H9 (cell line): Measurements from ENCODE around the gene C1QTNF7. TPM values are rescaled to one million over a fixed set of nuclear protein-coding genes. Genes with fewer than 3 reads are reported as not detected.

Experiments used
- DNase-seq: peaks from one replicate; pipeline ENCODE4 v3.0.0-alpha.2; 2017
- H2AFZ ChIP-seq: one replicate; pipeline ENCODE4 v1.6.1; 2013; ENCODE audit warnings: mild to moderate bottlenecking, low read length, control low read depth, moderate library complexity
- H2AK5ac ChIP-seq: 2 replicates; pipeline ENCODE4 v1.6.1; 2013; ENCODE audit warnings: low read length, control low read depth, mixed read lengths; ENCODE audit not compliant: insufficient read length
- H2BK120ac ChIP-seq: one replicate; pipeline ENCODE4 v1.6.1; 2013; ENCODE audit warnings: low read depth, mild to moderate bottlenecking, low read length, control low read depth, inconsistent platforms; ENCODE audit not compliant: poor library complexity, severe bottlenecking
- H2BK12ac ChIP-seq: 2 replicates; pipeline ENCODE4 v1.6.1; 2013; ENCODE audit warnings: low read length, control low read depth, mixed read lengths, low read depth; ENCODE audit not compliant: insufficient read length
- H2BK15ac ChIP-seq: 2 replicates; pipeline ENCODE4 v1.6.1; 2013; ENCODE audit warnings: low read depth, low read length, control low read depth
- H2BK20ac ChIP-seq: one replicate; pipeline ENCODE4 v1.6.1; 2013; ENCODE audit warnings: low read depth, mild to moderate bottlenecking, low read length, control low read depth, inconsistent platforms; ENCODE audit not compliant: poor library complexity, severe bottlenecking
- H2BK5ac ChIP-seq: 2 replicates; pipeline ENCODE4 v1.6.1; 2013; ENCODE audit warnings: low read length, control low read depth, mixed read lengths; ENCODE audit not compliant: insufficient read length
- H3K14ac ChIP-seq: 2 replicates; pipeline ENCODE4 v1.6.1; 2013; ENCODE audit warnings: low read length, control low read depth; ENCODE audit not compliant: insufficient read depth
- H3K18ac ChIP-seq: 2 replicates; pipeline ENCODE4 v1.6.1; 2013; ENCODE audit warnings: low read depth, mild to moderate bottlenecking, mixed read lengths, low read length, control low read depth; ENCODE audit not compliant: insufficient read length
- H3K23ac ChIP-seq: 2 replicates; pipeline ENCODE4 v1.6.1; 2013; ENCODE audit warnings: low read length, control low read depth, mixed read lengths, low read depth; ENCODE audit not compliant: insufficient read length
- H3K23me2 ChIP-seq: 2 replicates; pipeline ENCODE4 v1.6.1; 2013; ENCODE audit warnings: low read depth, mild to moderate bottlenecking, mixed read lengths, low read length, control low read depth; ENCODE audit not compliant: insufficient read length, poor library complexity, severe bottlenecking
- H3K27ac ChIP-seq: 2 replicates; pipeline ENCODE4 v1.5.1; 2013; ENCODE audit warnings: low read length, control low read depth, mixed read lengths, low read depth; ENCODE audit not compliant: insufficient read length
- H3K27me3 ChIP-seq: 2 replicates; pipeline ENCODE4 v1.6.1; 2013; ENCODE audit warnings: low read length, control low read depth, inconsistent platforms; ENCODE audit not compliant: insufficient read depth
- H3K4ac ChIP-seq: 2 replicates; pipeline ENCODE4 v1.6.1; 2013; ENCODE audit warnings: low read depth, mild to moderate bottlenecking, control low read depth, inconsistent platforms, low read length, moderate library complexity
- H3K4me1 ChIP-seq: 2 replicates; pipeline ENCODE4 v1.6.1; 2013; ENCODE audit warnings: low read length, control low read depth, inconsistent platforms; ENCODE audit not compliant: insufficient read depth
- H3K4me2 ChIP-seq: 2 replicates; pipeline ENCODE4 v1.6.1; 2013; ENCODE audit warnings: low read length, control low read depth, mixed read lengths; ENCODE audit not compliant: insufficient read length, insufficient read depth
- H3K56ac ChIP-seq: 2 replicates; pipeline ENCODE4 v1.6.1; 2013; ENCODE audit warnings: low read depth, mild to moderate bottlenecking, mixed read lengths, low read length, control low read depth; ENCODE audit not compliant: insufficient read length
- H3K79me1 ChIP-seq: 2 replicates; pipeline ENCODE4 v1.6.1; 2013; ENCODE audit warnings: low read depth, mild to moderate bottlenecking, moderate library complexity, low read length, control low read depth, inconsistent platforms; ENCODE audit not compliant: insufficient read depth, poor library complexity, severe bottlenecking
- H3K79me2 ChIP-seq: 2 replicates; pipeline ENCODE4 v1.6.1; 2013; ENCODE audit warnings: low read length, control low read depth, inconsistent platforms; ENCODE audit not compliant: insufficient read depth
- H3K9ac ChIP-seq: 2 replicates; pipeline ENCODE4 v1.6.1; 2013; ENCODE audit warnings: low read length, control low read depth, mixed read lengths; ENCODE audit not compliant: insufficient read length; ENCODE audit errors: extremely low read depth
- H3K9me3 ChIP-seq: one replicate; pipeline ENCODE4 v1.6.1; 2013; ENCODE audit warnings: low read depth, low read length, inconsistent platforms; ENCODE audit not compliant: control insufficient read depth
- H3T11ph ChIP-seq: one replicate; pipeline ENCODE4 v1.6.1; 2013; ENCODE audit warnings: mild to moderate bottlenecking, low read length, control low read depth, inconsistent platforms
- H4K20me1 ChIP-seq: one replicate; pipeline ENCODE4 v1.6.1; 2013; ENCODE audit not compliant: control insufficient read depth, insufficient read length, insufficient read depth
- H4K5ac ChIP-seq: 2 replicates; pipeline ENCODE4 v1.6.1; 2013; ENCODE audit warnings: low read depth, mild to moderate bottlenecking, mixed read lengths, low read length, control low read depth; ENCODE audit not compliant: insufficient read length
- H4K8ac ChIP-seq: replicated peaks from 2 replicates; pipeline ENCODE4 v1.6.1; 2013; ENCODE audit warnings: low read length, control low read depth, mixed read lengths, low read depth; ENCODE audit not compliant: insufficient read length
- H4K91ac ChIP-seq: 2 replicates; pipeline ENCODE4 v1.6.1; 2013; ENCODE audit warnings: low read depth, mild to moderate bottlenecking, moderate library complexity, mixed read lengths, low read length, control low read depth; ENCODE audit not compliant: insufficient read length
- H3K27ac Mint-ChIP-seq, 3 experiments: 2 replicates in 2 of 3; 3 replicates in 1 of 3; pipeline ENCODE4 v1.8.0; 2020 to 2021; ENCODE audit warnings: mixed read lengths in 3 of 3, mild to moderate bottlenecking in 1 of 3, moderate library complexity in 1 of 3
- H3K27me3 Mint-ChIP-seq: 2 replicates; pipeline ENCODE4 v1.8.0; 2021; ENCODE audit warnings: low read depth, mild to moderate bottlenecking, moderate library complexity, mixed read lengths
- H3K36me3 Mint-ChIP-seq, 3 experiments: 2 replicates in 2 of 3; 3 replicates in 1 of 3; pipeline ENCODE4 v1.8.0; 2020 to 2021; ENCODE audit warnings: low read depth in 3 of 3, mixed read lengths in 3 of 3; ENCODE audit not compliant: insufficient read depth in 1 of 3
- H3K4me1 Mint-ChIP-seq, 2 experiments: 2 replicates each; pipeline ENCODE4 v1.8.0; 2020; ENCODE audit warnings: mixed read lengths in 2 of 2
- H3K4me3 Mint-ChIP-seq, 2 experiments: 2 replicates in 1 of 2; 3 replicates in 1 of 2; pipeline ENCODE4 v1.8.0; 2020 to 2021; ENCODE audit warnings: mild to moderate bottlenecking in 2 of 2, mixed read lengths in 2 of 2, moderate library complexity in 1 of 2
- H3K9me3 Mint-ChIP-seq, 2 experiments: 2 replicates in 1 of 2; 3 replicates in 1 of 2; pipeline ENCODE4 v1.8.0; 2020; ENCODE audit warnings: mild to moderate bottlenecking in 2 of 2, mixed read lengths in 2 of 2, moderate library complexity in 1 of 2
- WGBS: extraction: QIAGEN DNeasy Blood & Tissue Kit; methylation state at CpG from one replicate; pipeline ENCODE4 v1.1.7; 2013; ENCODE audit warnings: missing lambda C conversion rate, low lambda C conversion rate, mixed read lengths; ENCODE audit not compliant: insufficient read length; ENCODE audit errors: extremely low coverage; 5-methylcytosine and 5-hydroxymethylcytosine counted together
- total RNA-seq: library from RNA; stranded (reverse); gene quantifications from 2 replicates; pipeline ENCODE4 v1.2.1, GENCODE V29; 2021
- TF ChIP-seq, protein P1 (sequence below): fragments of 200-600 bp; sonication (generic); conservative IDR thresholded peaks from 3 replicates; pipeline ENCODE4 v1.8.0; 2021; ENCODE audit warnings: antibody characterized with exemption, mild to moderate bottlenecking

The C1QTNF7 gene
- total RNA-seq, 1 experiment from 2014 or later, result not detected

DNA sequence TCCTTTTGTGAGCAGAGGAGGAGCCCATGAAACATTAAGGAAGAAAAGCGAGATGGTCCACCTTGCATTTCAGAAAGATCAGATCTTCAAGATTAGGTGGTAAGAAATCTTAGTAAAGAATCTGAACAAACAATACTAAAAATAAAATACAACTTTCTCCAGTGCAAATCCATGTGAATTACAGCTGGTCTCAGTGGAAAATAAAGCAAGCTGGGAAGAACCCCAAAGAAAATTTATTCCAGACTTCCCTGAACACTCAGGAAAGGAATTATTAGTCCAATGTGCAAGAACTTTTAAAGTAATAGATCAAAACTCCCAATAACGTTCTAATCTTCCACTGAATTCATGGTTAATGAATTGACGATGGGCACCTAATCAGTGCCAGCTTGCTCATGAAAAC, 37.3 kb upstream of the C1QTNF7 start:
- no peak overlapping the region for H4K91ac ChIP-seq
- H3K56ac ChIP-seq, result no peak overlapping the region
- H3K27ac ChIP-seq, result no peak overlapping the region
- H3K9ac ChIP-seq, result no peak overlapping the region
- no peak overlapping the region for H2BK15ac ChIP-seq
- Mint-ChIP-seq H3K36me3 (no peaks in the 10 kb centered on the region; a peak in 1 of 7 replicates), H3K27me3 (no peaks in the 10 kb centered on the region), H3K4me1 (peaks cover 5 to 6% of the 10 kb centered on the region in 2 experiments), H3K27ac (no peak overlapping the region), H3K9me3 (no peaks in the 10 kb centered on the region), H3K4me3 (no peak overlapping the region)
- no peak overlapping the region for H2BK20ac ChIP-seq
- no peak overlapping the region for H2BK12ac ChIP-seq
- H4K8ac ChIP-seq, result no peak overlapping the region
- H3K23ac ChIP-seq, result no peak overlapping the region
- TF ChIP-seq, protein P1, sequence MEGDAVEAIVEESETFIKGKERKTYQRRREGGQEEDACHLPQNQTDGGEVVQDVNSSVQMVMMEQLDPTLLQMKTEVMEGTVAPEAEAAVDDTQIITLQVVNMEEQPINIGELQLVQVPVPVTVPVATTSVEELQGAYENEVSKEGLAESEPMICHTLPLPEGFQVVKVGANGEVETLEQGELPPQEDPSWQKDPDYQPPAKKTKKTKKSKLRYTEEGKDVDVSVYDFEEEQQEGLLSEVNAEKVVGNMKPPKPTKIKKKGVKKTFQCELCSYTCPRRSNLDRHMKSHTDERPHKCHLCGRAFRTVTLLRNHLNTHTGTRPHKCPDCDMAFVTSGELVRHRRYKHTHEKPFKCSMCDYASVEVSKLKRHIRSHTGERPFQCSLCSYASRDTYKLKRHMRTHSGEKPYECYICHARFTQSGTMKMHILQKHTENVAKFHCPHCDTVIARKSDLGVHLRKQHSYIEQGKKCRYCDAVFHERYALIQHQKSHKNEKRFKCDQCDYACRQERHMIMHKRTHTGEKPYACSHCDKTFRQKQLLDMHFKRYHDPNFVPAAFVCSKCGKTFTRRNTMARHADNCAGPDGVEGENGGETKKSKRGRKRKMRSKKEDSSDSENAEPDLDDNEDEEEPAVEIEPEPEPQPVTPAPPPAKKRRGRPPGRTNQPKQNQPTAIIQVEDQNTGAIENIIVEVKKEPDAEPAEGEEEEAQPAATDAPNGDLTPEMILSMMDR, result no peak
- no peak overlapping the region for H4K5ac ChIP-seq
- no peaks in the 10 kb centered on the region for H3K4me1 ChIP-seq
- no peak for DNase-seq
- no peak overlapping the region for H2AK5ac ChIP-seq
- H3K27me3 ChIP-seq, result no peaks in the 10 kb centered on the region
- no peak overlapping the region for H3K14ac ChIP-seq
- H3K4me2 ChIP-seq, result no peak overlapping the region
- H3K4ac ChIP-seq, result no peak overlapping the region
- H3K9me3 ChIP-seq, result no peaks in the 10 kb centered on the region
- WGBS, result no CpG with 5 or more reads among the region's 3 CpGs
- H3K79me2 ChIP-seq, result no peaks in the 10 kb centered on the region
- H2BK120ac ChIP-seq, result no peak overlapping the region
- H3T11ph ChIP-seq, result no peak overlapping the region
- no peak overlapping the region for H2AFZ ChIP-seq
- H3K23me2 ChIP-seq, result no peaks in the 10 kb centered on the region
- no peak overlapping the region for H3K18ac ChIP-seq
- H3K79me1 ChIP-seq, result no peaks in the 10 kb centered on the region
- no peaks in the 10 kb centered on the region for H4K20me1 ChIP-seq
- H2BK5ac ChIP-seq, result no peak overlapping the region
